PC-3 (cell line): Measurements from ENCODE around the gene ZNF692. TPM values are rescaled to one million over a fixed set of nuclear protein-coding genes. Genes with fewer than 3 reads are reported as not detected.

Experiments used
- ATAC-seq: fragments of 200-7000 bp; cut with Tn5 transposase; 2 replicates; pipeline ENCODE4 v1.9.1; 2020; ENCODE audit warnings: mild to moderate bottlenecking, moderate library complexity
- BruUV-seq: library from RNA; stranded (reverse); fragments of 400-500 nt; replicated peaks from 2 replicates; lab custom pipeline; 2021; lab: Mats Ljungman, UMichigan
- CTCF ChIA-PET: fragments of 300-600 bp; sonication (Branson Sonifier 250); formaldehyde crosslinking; loops from one replicate; lab custom pipeline; 2022; ENCODE audit warnings: antibody characterized with exemption; lab: Charles Lee
- POLR2A ChIA-PET: fragments of 300-600 bp; sonication (Branson Sonifier 250); formaldehyde crosslinking; loops from one replicate; lab custom pipeline; 2022; ENCODE audit warnings: antibody characterized with exemption; ENCODE audit not compliant: unreplicated experiment; lab: Charles Lee
- DNase-seq: peaks from one replicate; pipeline ENCODE4 v3.0.0-alpha.2; 2015
- H2AFZ ChIP-seq: fragments of 300-600 bp; sonication (generic); 2 replicates; pipeline ENCODE4 v1.6.0; 2016; ENCODE audit warnings: antibody characterized with exemption, low read length
- H3F3A ChIP-seq: fragments of 300-600 bp; sonication (generic); one replicate; pipeline ENCODE4 v1.6.0; 2017; ENCODE audit warnings: antibody characterized with exemption, low read length, control low read depth, mild to moderate bottlenecking; ENCODE audit not compliant: unreplicated experiment
- H3K27ac ChIP-seq: fragments of 300-600 bp; sonication (generic); 2 replicates; pipeline ENCODE4 v1.5.1; 2016; ENCODE audit warnings: mild to moderate bottlenecking, low read length
- H3K27me3 ChIP-seq: fragments of 300-600 bp; sonication (generic); 2 replicates; pipeline ENCODE4 v1.6.1; 2016; ENCODE audit warnings: low read length, mixed read lengths
- H3K36me3 ChIP-seq: fragments of 300-600 bp; sonication (generic); 2 replicates; pipeline ENCODE4 v1.6.1; 2016; ENCODE audit warnings: low read depth, mixed run types, low read length, mixed read lengths
- H3K4me1 ChIP-seq: fragments of 300-600 bp; sonication (generic); 2 replicates; pipeline ENCODE4 v1.5.1; 2016; ENCODE audit warnings: low read length; ENCODE audit not compliant: insufficient read depth
- H3K4me2 ChIP-seq: fragments of 300-600 bp; sonication (generic); 2 replicates; pipeline ENCODE4 v1.6.0; 2016; ENCODE audit warnings: low read length
- H3K4me3 ChIP-seq: fragments of 300-600 bp; sonication (generic); 2 replicates; pipeline ENCODE4 v1.5.1; 2016; ENCODE audit warnings: mild to moderate bottlenecking, low read length, mixed read lengths
- H3K79me2 ChIP-seq: fragments of 300-600 bp; sonication (generic); 2 replicates; pipeline ENCODE4 v1.6.1; 2017; ENCODE audit warnings: low read length, mixed read lengths
- H3K9ac ChIP-seq: fragments of 300-600 bp; sonication (generic); 2 replicates; pipeline ENCODE4 v1.6.0; 2016; ENCODE audit warnings: mild to moderate bottlenecking, low read length
- H3K9me2 ChIP-seq: fragments of 300-600 bp; sonication (generic); replicated peaks from 2 replicates; pipeline ENCODE4 v1.6.1; 2016; ENCODE audit warnings: mixed run types, low read length, mixed read lengths
- H3K9me3 ChIP-seq: fragments of 300-600 bp; sonication (generic); 2 replicates; pipeline ENCODE4 v1.6.1; 2016; ENCODE audit warnings: low read length, mixed read lengths
- H4K20me1 ChIP-seq: fragments of 300-600 bp; sonication (generic); 2 replicates; pipeline ENCODE4 v1.6.1; 2016; ENCODE audit warnings: low read length, mixed read lengths
- EZH2 ChIP-seq: fragments of 300-600 bp; sonication (generic); IDR thresholded peaks from one replicate; pipeline ENCODE4 v1.6.1; 2017; ENCODE audit warnings: antibody characterized with exemption, mild to moderate bottlenecking, low read length; ENCODE audit not compliant: unreplicated experiment
- EZH2phosphoT487 ChIP-seq: fragments of 300-600 bp; sonication (generic); IDR thresholded peaks from 2 replicates; pipeline ENCODE4 v1.6.1; 2018; ENCODE audit warnings: mild to moderate bottlenecking, antibody characterized with exemption, low read length, borderline replicate concordance
- intact Hi-C: fragments of 100-400 bp; cut with micrococcal nuclease; formaldehyde crosslinking; loops from 2 replicates; pipeline ENCODE4 v1.9.0; 2023
- microRNA-seq: library from miRNA; unstranded; fragments of <30 nt; microRNA quantifications from one replicate; pipeline ENCODE4 v1.1.0, GENCODE V29; 2020; ENCODE audit not compliant: unreplicated experiment
- total RNA-seq: library from RNA; depleted of rRNA; stranded (reverse); fragments of >200 nt; gene quantifications from 2 replicates; pipeline ENCODE4 v1.2.3, GENCODE V29; 2014; rRNA removed

Gene ZNF692
- total RNA-seq, 1 experiment from 2014 or later = 85.4 TPM

DNA sequence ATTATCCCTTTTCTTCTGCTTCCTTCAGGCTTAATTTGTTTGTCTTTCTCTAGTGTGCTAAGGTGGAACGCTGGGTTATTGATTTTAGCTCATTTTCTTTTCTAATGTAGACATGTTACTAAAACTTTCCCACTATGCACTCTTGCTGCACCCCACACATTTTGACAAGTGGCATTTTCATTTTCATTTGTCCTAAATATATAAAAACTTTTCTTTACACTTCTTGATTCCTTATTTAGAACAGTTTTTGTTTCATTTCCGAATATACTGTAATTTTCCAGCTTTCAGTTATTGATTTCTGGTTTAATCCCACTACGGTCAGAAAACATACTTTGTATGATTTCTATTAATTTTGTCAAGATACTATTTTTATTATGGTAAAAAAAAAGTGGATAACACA, 58.4 kb downstream of the ZNF692 start:
- H3K27me3 ChIP-seq = no peaks in the 10 kb centered on the region
- no peaks in the 10 kb centered on the region for H3K4me1 ChIP-seq
- no peak for TF ChIP-seq EZH2
- no peak for TF ChIP-seq EZH2phosphoT487
- POLR2A ChIA-PET = no interaction called here
- no peak overlapping the region for H3K4me2 ChIP-seq
- DNase-seq (no peak), ATAC-seq (no peak)
- CTCF ChIA-PET = no interaction called here
- no peak overlapping the region for H3K4me3 ChIP-seq
- H3K27ac ChIP-seq = no peak overlapping the region
- H3K36me3 ChIP-seq = no peaks in the 10 kb centered on the region
- H2AFZ ChIP-seq = no peak overlapping the region
- no peaks in the 10 kb centered on the region for H3K9me2 ChIP-seq
- no peaks in the 10 kb centered on the region for H3K9me3 ChIP-seq
- no peaks in the 10 kb centered on the region for H3K79me2 ChIP-seq
- no peak overlapping the region for H3K9ac ChIP-seq
- intact Hi-C loops = no loop called here
- BruUV-seq = no TSS peak
- H4K20me1 ChIP-seq = no peaks in the 10 kb centered on the region
- H3F3A ChIP-seq = no peaks in the 10 kb centered on the region

Small RNA genes lying within 50 kb of the gene (microRNA-seq; reads per million reads assigned to microRNA genes)
- 3.8 reads per million, percentile 15 among the genes with 10 or more reads in this experiment for gene MIR3124

Other genes with a start within 250 kb of the ZNF692 start
- gene OR2T11, start 224.0 kb downstream of the ZNF692 start, total RNA-seq = not detected in 2 replicates
- gene OR2T35, start 213.8 kb downstream of the ZNF692 start, total RNA-seq = not detected in 2 replicates
- not detected in 2 replicates for gene OR2T27, start 203.6 kb downstream of the ZNF692 start, total RNA-seq
- gene OR14I1, start 156.3 kb downstream of the ZNF692 start, total RNA-seq = not detected in 2 replicates
- gene LYPD8, start 103.3 kb downstream of the ZNF692 start, total RNA-seq = not detected in 2 replicates
- 63.5 and 70.6 TPM in 2 replicates for gene SH3BP5L, start 33.2 kb downstream of the ZNF692 start, total RNA-seq
- 83.9 and 89.4 TPM in 2 replicates for gene ZNF672, start 20.9 kb downstream of the ZNF692 start, total RNA-seq
- gene PGBD2, start 47.1 kb upstream of the ZNF692 start, total RNA-seq = 6.5 and 9.2 TPM in 2 replicates